COLO829 (cell line): Measurements from ENCODE around the gene RNF183.
A peak's percentile ranks its signal among the peaks of the same experiment; 100 is the strongest.
"Not testable (repeated sequence)": the region's sequence is repeated elsewhere in the genome, so short reads cannot be mapped to it uniquely, and the experiment has no call there.

Experiments used
- DNase-seq: peaks from one replicate; pipeline ENCODE4 v3.0.0; 2012; ENCODE audit warnings: low spot score

Gene RNF183

DNA sequence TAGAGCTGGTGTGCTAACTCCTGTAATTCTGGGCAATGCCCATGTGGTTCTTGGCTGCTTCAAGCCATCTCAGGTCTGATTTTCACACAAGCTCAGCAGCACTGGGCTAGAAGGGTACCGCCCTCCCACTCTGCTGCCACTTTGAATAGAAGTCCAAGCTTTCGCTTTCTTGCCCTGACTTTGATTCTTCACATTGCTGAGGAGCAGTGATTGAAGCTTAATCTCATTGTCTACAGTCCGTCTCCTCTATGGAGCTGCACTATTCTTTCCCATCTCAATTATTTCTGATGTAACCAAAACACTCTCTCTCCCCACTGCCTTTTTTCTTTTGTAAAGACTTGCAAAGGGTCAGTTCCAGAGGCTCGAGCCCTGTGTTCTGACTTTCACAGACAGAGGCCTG lies 12.9 kb upstream of the RNF183 start:
- no peak for DNase-seq

GRCh38 chr9:113315231-113315630 lies 12.1 kb upstream of the RNF183 start:
- DNase-seq, result no peak

DNA sequence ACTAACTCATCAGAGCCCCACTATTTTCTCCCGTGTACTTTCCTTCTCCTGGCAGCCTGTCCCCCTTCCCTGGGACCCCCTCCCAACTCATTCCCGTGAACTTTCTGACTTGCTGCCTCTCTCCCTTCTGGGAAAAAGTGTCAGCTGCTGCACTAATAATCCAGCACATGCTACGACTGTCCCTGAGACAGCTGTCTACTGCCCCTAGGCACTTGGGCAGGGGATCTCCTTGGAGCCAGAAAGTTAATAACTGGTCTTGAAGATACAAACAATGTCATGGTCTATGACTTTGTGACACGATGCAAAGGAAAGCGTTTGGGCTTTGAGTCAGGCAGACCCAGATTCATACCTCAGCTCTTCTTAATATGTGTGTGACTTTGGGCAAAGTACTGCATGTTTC lies 10.1 kb upstream of the RNF183 start:
- no peak for DNase-seq

- no peak for DNase-seq
Measured at GRCh38 chr9:113311961-113312360, 8.8 kb upstream of the RNF183 start.

GRCh38 chr9:113310538-113310937 lies 7.4 kb upstream of the RNF183 start:
- peak; percentile 6 for DNase-seq

DNA sequence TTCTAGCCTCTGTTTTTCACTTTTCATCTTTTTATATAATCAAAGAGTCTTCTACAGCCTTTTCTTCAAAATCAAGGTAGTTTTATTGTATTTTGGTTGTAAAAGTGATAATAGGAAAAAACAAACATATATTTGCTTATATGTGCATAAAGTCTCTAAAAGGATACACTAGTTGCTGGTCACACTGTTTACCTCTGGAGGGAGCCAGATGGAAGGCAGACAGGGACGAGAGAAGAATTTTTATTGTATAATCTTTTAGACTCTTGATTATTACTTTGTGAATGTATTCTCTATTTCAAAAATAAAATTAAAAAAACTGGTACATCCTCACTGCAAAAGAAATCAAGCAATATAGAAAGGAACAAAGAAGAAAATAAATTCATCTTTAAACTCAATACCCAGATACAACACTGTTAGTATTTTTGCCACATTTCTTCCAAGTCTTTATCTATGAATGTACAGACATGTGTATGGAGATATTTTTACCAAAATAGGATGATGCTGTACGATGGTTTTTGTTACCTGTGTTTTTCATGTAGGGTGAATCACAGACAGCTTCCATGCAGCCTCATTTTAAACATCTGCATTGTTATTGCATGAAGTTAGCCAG lies 6.1 kb upstream of the RNF183 start:
- DNase-seq, result peak; percentile 53

- no peak for DNase-seq
Measured at GRCh38 chr9:113307396-113307975, 4.3 kb upstream of the RNF183 start.

- DNase-seq, result no peak
Measured at GRCh38 chr9:113306566-113306965, 3.4 kb upstream of the RNF183 start.

- no peak for DNase-seq
Measured at GRCh38 chr9:113301548-113301947, 1.6 kb downstream of the RNF183 start.

- DNase-seq, result no peak
Measured at GRCh38 chr9:113299800-113300292, 3.3 kb downstream of the RNF183 start.

GRCh38 chr9:113298924-113299770 lies 4.0 kb downstream of the RNF183 start:
- no peak for DNase-seq

- no peak for DNase-seq
Measured at GRCh38 chr9:113298311-113298710, 4.9 kb downstream of the RNF183 start.

DNA sequence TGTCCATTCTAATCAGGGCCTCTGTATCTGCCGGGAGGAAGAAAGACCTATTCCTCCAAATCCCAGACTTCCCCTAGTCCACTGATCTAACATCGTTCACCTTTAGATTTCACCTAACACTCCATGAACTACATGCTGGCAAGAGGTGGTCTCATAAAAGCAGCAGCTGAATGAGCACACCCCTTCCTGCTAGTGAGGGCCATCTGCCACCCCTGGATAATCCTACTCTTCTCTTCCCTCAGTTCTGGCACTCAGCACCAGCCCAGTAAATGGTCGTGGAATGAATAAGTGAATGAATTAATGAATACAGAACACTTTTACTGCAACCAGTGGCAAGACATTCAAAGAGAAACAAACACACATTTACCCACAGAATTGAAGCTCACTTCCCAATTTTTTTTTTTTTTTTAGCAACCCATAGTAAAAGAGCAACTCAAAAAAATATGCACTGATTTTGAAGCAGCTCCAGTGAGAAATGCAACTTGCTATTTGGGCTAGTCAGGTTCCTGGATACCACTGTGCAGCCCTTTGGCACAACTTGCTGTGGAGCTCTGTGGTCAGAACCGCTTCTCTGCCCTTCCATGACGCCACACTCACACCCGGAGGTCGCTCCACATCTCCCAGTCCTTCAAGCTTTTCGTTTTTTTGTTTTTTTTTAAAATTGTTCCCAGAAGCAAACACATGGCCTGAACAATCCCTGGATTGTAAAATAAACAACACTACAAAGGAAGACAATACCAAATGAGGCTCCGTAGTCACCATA lies 6.2 kb downstream of the RNF183 start:
- no peak for DNase-seq

DNA sequence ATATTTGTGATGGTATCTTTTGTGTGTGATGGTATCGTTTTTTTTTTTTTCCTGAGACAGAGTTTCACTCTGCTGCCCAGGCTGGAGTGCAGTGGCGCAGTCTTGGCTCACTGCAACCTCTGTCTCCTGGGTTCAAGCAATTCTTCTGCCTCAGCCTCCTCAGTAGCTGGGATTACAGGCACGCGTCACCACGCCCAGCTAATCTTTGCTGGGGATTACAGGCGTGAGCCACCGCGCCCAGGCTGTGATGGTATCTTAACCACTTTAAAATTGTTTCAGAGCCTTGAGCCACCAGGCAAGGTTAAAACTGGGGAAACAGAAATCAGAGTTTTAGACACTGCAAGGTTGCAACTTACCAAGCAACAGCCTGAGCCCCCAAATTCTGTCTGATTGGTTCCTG lies 6.9 kb downstream of the RNF183 start:
- not testable (repeated sequence) for DNase-seq

DNA sequence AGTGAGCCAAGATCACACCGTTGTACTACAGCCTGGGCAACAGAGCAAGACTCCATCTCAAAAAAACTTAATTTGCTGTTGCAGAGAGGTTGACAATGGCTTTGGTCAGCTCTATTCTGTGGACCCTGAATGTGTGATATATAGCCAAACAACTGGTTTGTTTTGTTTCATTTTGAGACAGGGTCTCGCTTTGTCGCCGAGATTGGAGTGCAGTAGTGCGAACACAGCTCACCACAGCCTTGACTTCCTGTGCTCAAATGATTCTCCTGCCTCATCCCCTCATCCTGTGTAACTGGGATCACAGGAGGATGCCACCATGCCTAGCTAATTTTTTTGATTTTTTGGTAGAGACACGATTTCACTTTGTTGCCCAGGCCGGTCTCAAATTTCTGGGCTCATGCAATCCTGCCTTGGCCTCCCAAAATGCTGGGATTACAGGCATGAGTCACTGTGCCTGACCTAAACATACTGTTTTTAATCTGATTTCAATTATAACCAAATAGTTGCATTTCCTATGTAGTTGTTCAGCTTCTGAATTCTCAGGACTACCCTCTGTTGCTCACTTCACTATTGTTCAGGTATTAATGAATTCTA lies 9.8 kb downstream of the RNF183 start:
- DNase-seq, result no peak

DNA sequence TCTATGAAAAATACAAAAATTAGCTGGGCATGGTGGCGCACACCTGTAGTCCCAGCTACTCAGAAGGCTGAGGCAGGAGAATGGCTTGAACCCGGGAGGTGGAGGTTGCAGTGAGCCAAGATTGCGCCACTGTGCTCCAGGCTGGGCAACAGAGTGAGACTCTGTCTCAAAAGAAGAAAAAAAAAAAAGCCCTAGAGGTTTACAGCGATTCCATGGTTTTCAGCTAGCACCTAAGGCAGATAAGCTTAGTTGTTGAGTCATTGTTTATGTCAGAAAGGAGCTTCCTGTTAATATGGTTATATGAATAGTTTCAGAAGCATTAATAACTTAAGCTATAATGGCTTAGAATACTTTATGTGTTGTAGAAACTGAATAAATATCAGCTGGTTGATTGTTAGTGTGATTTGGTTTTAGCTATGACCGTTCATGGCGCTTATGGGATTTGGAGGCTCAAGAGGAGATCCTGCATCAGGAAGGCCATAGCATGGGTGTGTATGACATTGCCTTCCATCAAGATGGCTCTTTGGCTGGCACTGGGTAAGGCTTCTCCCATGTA lies 13.0 kb downstream of the RNF183 start:
- DNase-seq, result no peak

GRCh38 chr9:113289091-113289490 lies 14.1 kb downstream of the RNF183 start:
- no peak for DNase-seq

DNA sequence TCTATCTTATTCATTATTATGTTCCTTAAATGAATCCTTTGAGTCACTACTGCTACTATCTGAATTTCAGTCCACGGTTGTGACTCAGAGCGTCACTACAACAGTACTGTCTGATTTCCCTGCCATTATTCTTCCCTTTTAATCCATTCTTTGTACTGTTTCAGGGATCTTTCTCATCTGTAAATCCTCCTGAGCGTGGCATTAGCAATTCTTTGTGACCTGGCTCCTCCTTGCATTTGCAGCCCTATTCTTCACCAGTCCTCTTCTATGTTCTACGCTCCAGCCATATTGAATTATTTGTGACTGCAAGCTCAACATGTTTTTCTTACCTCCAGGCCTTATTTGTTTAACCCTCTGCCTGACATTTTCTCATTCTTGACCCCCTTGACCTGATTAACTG lies 21.8 kb downstream of the RNF183 start:
- no peak for DNase-seq

DNA sequence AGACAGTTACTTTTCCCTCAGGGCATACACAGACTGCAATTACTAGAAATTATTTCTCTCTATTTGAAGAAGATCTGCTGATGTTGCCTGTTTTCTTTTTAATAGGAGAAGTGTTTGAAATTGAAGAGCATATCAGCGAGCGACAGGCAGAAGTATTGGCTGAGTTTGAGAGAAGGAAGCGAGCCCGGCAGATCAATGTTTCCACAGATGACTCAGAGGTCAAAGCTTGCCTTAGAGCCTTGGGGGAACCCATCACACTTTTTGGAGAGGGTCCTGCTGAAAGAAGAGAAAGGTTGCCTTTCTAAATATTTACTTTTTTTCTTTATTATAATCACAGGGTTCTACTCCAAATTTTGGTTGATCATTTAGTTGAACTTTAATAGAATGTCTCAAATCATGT lies 24.3 kb downstream of the RNF183 start:
- no peak for DNase-seq

- peak; percentile 99 for DNase-seq
Measured at GRCh38 chr9:113275157-113276131, 27.7 kb downstream of the RNF183 start, which contains the start of the genes CDC26 and PRPF4. Gene CDC26, minus strand, starts transcription at chr9:113275572. Its CDS starts 3,065 bp downstream, at chr9:113272507. Gene PRPF4, plus strand, starts transcription at chr9:113275658. Its CDS starts 86 bp downstream, at chr9:113275744.
